SH-SY5Y (cell line): ENCODE data around the gene GRN.

Source experiments
- GATA2 ChIP-seq: IDR thresholded peaks from 2 replicates; pipeline ENCODE4 v1.6.1; 2011; ENCODE audit warnings: mild to moderate bottlenecking, low read depth, low read length
- GATA3 ChIP-seq: IDR thresholded peaks from 2 replicates; pipeline ENCODE4 v1.6.1; 2011; ENCODE audit warnings: low read depth, mild to moderate bottlenecking, low read length, moderate library complexity

DNA sequence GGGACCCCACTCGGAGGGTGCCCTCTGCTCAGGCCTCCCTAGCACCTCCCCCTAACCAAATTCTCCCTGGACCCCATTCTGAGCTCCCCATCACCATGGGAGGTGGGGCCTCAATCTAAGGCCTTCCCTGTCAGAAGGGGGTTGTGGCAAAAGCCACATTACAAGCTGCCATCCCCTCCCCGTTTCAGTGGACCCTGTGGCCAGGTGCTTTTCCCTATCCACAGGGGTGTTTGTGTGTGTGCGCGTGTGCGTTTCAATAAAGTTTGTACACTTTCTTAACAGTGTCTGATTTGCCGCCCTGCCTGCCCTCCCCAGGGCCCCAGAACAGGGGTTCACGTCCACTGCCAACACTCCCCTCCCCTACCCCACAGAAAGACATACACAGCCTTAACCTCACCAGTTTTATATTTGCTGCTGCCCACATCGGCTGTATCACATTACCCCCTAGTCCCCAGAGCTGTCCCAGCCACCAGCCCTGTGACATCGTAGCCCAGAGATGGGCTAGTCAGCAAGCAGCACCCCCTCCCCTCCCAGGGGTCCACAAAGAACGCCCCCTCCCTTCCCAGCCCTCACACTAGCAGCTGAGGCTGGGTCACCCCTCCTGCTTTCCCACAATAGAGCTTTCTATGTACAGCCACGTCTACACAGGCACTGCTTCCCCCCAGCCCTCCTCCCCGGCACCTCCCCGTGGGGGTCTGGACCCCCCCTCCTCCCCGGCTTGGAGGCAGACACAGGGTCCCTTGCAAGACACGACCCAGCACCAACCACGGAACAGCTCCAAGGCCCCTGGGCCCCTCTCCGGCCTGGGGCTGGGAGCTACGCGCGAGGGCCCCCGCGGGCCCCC lies 7.9 kb downstream of the GRN start:
- no peak for TF ChIP-seq GATA2
- TF ChIP-seq GATA3: no peak
